Measurements from ENCODE around the gene NRAP. TPM values are rescaled to one million over a fixed set of nuclear protein-coding genes. Genes with fewer than 3 reads are reported as not detected.

NRAP gene
- total RNA-seq, 1 experiment from 2014 or later: 0.05 TPM

DNA sequence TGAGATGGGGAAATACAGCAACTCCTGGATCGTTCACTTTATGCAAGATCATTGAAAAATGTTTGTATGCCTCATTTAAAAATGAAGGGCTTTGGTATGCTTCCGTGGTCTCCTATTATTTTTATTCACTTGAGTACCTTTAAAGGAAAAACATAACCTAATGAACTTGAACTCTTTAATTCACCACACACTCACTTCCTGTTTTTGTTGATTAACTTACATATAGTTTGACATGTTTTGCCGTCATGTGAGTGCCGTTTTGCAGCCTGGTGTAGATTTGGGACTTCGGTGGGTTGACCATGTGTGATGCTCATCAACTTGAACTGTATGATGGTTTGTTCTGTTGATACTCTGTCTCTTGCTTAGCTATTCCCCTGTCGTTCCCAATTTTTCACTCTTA, 44.8 kb upstream of the NRAP start:
- ChIA-PET POLR2A (no interaction called here), CTCF (no interaction called here)
- Histone ChIP-seq H3K4me3 (ENCODE audit: low read depth, low read length) (no peak overlapping the region), H3K27me3 (replicated peaks; ENCODE audit: control insufficient read depth, insufficient read depth, low read length) (no peaks in the 10 kb centered on the region), H3K9me3 (no peaks in the 10 kb centered on the region), H3K4me1 (no peaks in the 10 kb centered on the region), H3K36me3 (ENCODE audit: control insufficient read depth, insufficient read depth, low read length) (no peaks in the 10 kb centered on the region)
- TF ChIP-seq CTCF (IDR thresholded peaks at IDR 0.05; ENCODE audit: insufficient read depth in 1 of 2, low read depth in 1 of 2, low read length in 1 of 2, severe bottlenecking in 1 of 2, unreplicated experiment in 1 of 2): no peak
- Mint-ChIP-seq H3K4me1 (ENCODE audit: low read depth, unreplicated experiment) (no peaks in the 10 kb centered on the region), H3K9me3 (ENCODE audit: unreplicated experiment) (no peaks in the 10 kb centered on the region), H3K27ac (ENCODE audit: unreplicated experiment) (no peak overlapping the region), H3K36me3 (ENCODE audit: insufficient read depth, unreplicated experiment) (no peaks in the 10 kb centered on the region), H3K4me3 (ENCODE audit: unreplicated experiment) (no peak overlapping the region), H3K27me3 (ENCODE audit: insufficient read depth, unreplicated experiment) (no peaks in the 10 kb centered on the region)
- DNase-seq: no peak
- BruUV-seq (replicated peaks): no TSS peak
- intact Hi-C loops (cut with micrococcal nuclease; ENCODE audit: unreplicated experiment): loop anchor here (5.0 kb wide), 1 partner anchor 144 kb away; the partner anchor contains the start of genes DCLRE1A and NHLRC2

GRCh38 chr10:113706623-113707022, 42.8 kb upstream of the NRAP start:
- Histone ChIP-seq H3K36me3 (ENCODE audit: control insufficient read depth, insufficient read depth, low read length) (no peaks in the 10 kb centered on the region), H3K9me3 (no peaks in the 10 kb centered on the region), H3K4me1 (no peaks in the 10 kb centered on the region), H3K27me3 (replicated peaks; ENCODE audit: control insufficient read depth, insufficient read depth, low read length) (no peaks in the 10 kb centered on the region), H3K4me3 (ENCODE audit: low read depth, low read length) (no peak overlapping the region)
- no peak for TF ChIP-seq CTCF (IDR thresholded peaks at IDR 0.05; ENCODE audit: insufficient read depth in 1 of 2, low read depth in 1 of 2, low read length in 1 of 2, severe bottlenecking in 1 of 2, unreplicated experiment in 1 of 2)
- DNase-seq: no peak
- intact Hi-C loops (cut with micrococcal nuclease; ENCODE audit: unreplicated experiment): loop anchor here (5.0 kb wide), 1 partner anchor 146 kb away; the partner anchor contains the start of genes DCLRE1A and NHLRC2
- H3K9me3 Mint-ChIP-seq (ENCODE audit: unreplicated experiment): no peaks in the 10 kb centered on the region
- POLR2A ChIA-PET: no interaction called here
- CTCF ChIA-PET: no interaction called here
- no peak overlapping the region for H3K4me3 Mint-ChIP-seq (ENCODE audit: unreplicated experiment)
- BruUV-seq (replicated peaks): no TSS peak
- no peaks in the 10 kb centered on the region for H3K36me3 Mint-ChIP-seq (ENCODE audit: insufficient read depth, unreplicated experiment)
- no peak overlapping the region for H3K27ac Mint-ChIP-seq (ENCODE audit: unreplicated experiment)
- H3K27me3 Mint-ChIP-seq (ENCODE audit: insufficient read depth, unreplicated experiment): no peaks in the 10 kb centered on the region
- no peaks in the 10 kb centered on the region for H3K4me1 Mint-ChIP-seq (ENCODE audit: low read depth, unreplicated experiment)

GRCh38 chr10:113705344-113705652, 41.5 kb upstream of the NRAP start:
- peaks cover 8% of the 10 kb centered on the region for H3K36me3 Mint-ChIP-seq (ENCODE audit: insufficient read depth, unreplicated experiment)
- ChIA-PET POLR2A (interaction anchor here (0.8 kb wide), 1 partner anchor 258 kb away, joined by 12 read pairs; no protein-coding TSS in a partner anchor), CTCF (interaction anchor here (0.6 to 0.7 kb wide), 2 partner anchors 9 to 76 kb away, joined by 3 read pairs; no protein-coding TSS in a partner anchor)
- H3K4me3 Mint-ChIP-seq (ENCODE audit: unreplicated experiment): no peak overlapping the region
- Histone ChIP-seq H3K9me3 (no peaks in the 10 kb centered on the region), H3K27me3 (replicated peaks; ENCODE audit: control insufficient read depth, insufficient read depth, low read length) (no peaks in the 10 kb centered on the region), H3K4me3 (ENCODE audit: low read depth, low read length) (no peak overlapping the region), H3K4me1 (no peaks in the 10 kb centered on the region), H3K36me3 (ENCODE audit: control insufficient read depth, insufficient read depth, low read length) (no peaks in the 10 kb centered on the region)
- no peak for DNase-seq
- intact Hi-C loops (cut with micrococcal nuclease; ENCODE audit: unreplicated experiment): loop anchor here (1.0 to 5.0 kb wide), 4 partner anchors 75 to 398 kb away; partner anchors contain the start of genes DCLRE1A and NHLRC2
- no peak overlapping the region for H3K27ac Mint-ChIP-seq (ENCODE audit: unreplicated experiment)
- no peaks in the 10 kb centered on the region for H3K9me3 Mint-ChIP-seq (ENCODE audit: unreplicated experiment)
- no peaks in the 10 kb centered on the region for H3K27me3 Mint-ChIP-seq (ENCODE audit: insufficient read depth, unreplicated experiment)
- BruUV-seq (replicated peaks): no TSS peak
- H3K4me1 Mint-ChIP-seq (ENCODE audit: low read depth, unreplicated experiment): no peaks in the 10 kb centered on the region
- no peak for TF ChIP-seq CTCF (IDR thresholded peaks at IDR 0.05; ENCODE audit: insufficient read depth in 1 of 2, low read depth in 1 of 2, low read length in 1 of 2, severe bottlenecking in 1 of 2, unreplicated experiment in 1 of 2)

Measured in Caco-2 (cell line).